OCI-LY1 (cell line): ENCODE data around the gene ULK4.

Experiments
- EZH2 ChIP-seq: fragments of 200-600 bp; sonication (generic), shearing (Covaris generic); IDR thresholded peaks from 2 replicates; pipeline ENCODE4 v1.8.0; 2017; ENCODE audit warnings: borderline replicate concordance, mixed run types, mild to moderate bottlenecking, antibody characterized with exemption, low read length, moderate library complexity, mixed read lengths
- TF ChIP-seq, protein P1 (sequence below): fragments of 200-600 bp; sonication (generic), shearing (Covaris generic); IDR thresholded peaks from 2 replicates; pipeline ENCODE4 v1.5.1; 2017; ENCODE audit warnings: mild to moderate bottlenecking, antibody characterized with exemption, low read length, moderate library complexity, mixed read lengths

GRCh38 chr3:41989518-41989917 lies 27.6 kb upstream of the ULK4 start:
- TF ChIP-seq, protein P1, sequence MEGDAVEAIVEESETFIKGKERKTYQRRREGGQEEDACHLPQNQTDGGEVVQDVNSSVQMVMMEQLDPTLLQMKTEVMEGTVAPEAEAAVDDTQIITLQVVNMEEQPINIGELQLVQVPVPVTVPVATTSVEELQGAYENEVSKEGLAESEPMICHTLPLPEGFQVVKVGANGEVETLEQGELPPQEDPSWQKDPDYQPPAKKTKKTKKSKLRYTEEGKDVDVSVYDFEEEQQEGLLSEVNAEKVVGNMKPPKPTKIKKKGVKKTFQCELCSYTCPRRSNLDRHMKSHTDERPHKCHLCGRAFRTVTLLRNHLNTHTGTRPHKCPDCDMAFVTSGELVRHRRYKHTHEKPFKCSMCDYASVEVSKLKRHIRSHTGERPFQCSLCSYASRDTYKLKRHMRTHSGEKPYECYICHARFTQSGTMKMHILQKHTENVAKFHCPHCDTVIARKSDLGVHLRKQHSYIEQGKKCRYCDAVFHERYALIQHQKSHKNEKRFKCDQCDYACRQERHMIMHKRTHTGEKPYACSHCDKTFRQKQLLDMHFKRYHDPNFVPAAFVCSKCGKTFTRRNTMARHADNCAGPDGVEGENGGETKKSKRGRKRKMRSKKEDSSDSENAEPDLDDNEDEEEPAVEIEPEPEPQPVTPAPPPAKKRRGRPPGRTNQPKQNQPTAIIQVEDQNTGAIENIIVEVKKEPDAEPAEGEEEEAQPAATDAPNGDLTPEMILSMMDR: no peak
- TF ChIP-seq EZH2: no peak
